Hepatocyte (in vitro differentiated cells): ENCODE measurements around the gene PPP2R5B.

ENCODE experiments used
- EZH2 ChIP-seq: fragments of 200-600 bp; sonication (generic); IDR thresholded peaks from 2 replicates; pipeline ENCODE4 v1.6.1; 2016; ENCODE audit warnings: antibody characterized with exemption, mild to moderate bottlenecking, borderline replicate concordance
- EZH2phosphoT487 ChIP-seq: fragments of 200-600 bp; sonication (generic); IDR thresholded peaks from one replicate; pipeline ENCODE4 v1.6.1; 2018; ENCODE audit warnings: antibody characterized with exemption, mild to moderate bottlenecking, low read depth, moderate library complexity; ENCODE audit not compliant: unreplicated experiment, severe bottlenecking
- TF ChIP-seq, protein P1 (sequence below): fragments of 200-600 bp; sonication (generic); IDR thresholded peaks from 2 replicates; pipeline ENCODE4 v1.5.1; 2016; ENCODE audit warnings: antibody characterized with exemption, mild to moderate bottlenecking; ENCODE audit not compliant: poor library complexity

DNA sequence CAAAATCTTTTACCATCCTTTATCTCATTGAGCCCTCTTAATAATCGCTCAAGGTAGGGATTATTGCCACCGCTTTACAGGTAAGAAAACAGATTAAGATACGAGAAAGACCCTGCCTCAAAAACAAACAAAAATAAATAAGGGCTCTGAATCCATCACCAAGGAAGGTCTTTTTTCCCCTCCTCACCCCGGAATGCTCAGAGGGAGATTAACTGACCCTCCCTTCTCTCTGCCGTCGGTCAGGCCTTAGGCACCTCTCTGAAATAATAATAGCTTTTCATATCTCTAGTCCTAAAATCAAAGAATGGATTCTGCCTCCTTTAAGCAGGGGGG is 6.9 kb upstream of the PPP2R5B start:
- TF ChIP-seq, protein P1, sequence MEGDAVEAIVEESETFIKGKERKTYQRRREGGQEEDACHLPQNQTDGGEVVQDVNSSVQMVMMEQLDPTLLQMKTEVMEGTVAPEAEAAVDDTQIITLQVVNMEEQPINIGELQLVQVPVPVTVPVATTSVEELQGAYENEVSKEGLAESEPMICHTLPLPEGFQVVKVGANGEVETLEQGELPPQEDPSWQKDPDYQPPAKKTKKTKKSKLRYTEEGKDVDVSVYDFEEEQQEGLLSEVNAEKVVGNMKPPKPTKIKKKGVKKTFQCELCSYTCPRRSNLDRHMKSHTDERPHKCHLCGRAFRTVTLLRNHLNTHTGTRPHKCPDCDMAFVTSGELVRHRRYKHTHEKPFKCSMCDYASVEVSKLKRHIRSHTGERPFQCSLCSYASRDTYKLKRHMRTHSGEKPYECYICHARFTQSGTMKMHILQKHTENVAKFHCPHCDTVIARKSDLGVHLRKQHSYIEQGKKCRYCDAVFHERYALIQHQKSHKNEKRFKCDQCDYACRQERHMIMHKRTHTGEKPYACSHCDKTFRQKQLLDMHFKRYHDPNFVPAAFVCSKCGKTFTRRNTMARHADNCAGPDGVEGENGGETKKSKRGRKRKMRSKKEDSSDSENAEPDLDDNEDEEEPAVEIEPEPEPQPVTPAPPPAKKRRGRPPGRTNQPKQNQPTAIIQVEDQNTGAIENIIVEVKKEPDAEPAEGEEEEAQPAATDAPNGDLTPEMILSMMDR: no peak
- TF ChIP-seq EZH2 (no peak), EZH2phosphoT487 (no peak)
